DOHH2 (cell line): ENCODE measurements around the gene MRPL54.

Experiments
- CTCF ChIP-seq: fragments of 200-600 bp; sonication (generic); IDR thresholded peaks from one replicate; pipeline ENCODE4 v1.5.1; 2014; ENCODE audit warnings: antibody characterized with exemption, mild to moderate bottlenecking, low read depth, low read length; ENCODE audit not compliant: poor library complexity, severe bottlenecking
- EZH2phosphoT487 ChIP-seq: fragments of 200-600 bp; sonication (generic); IDR thresholded peaks from 2 replicates; pipeline ENCODE4 v1.6.1; 2017; ENCODE audit warnings: borderline replicate concordance, mild to moderate bottlenecking, antibody characterized with exemption, low read length, moderate library complexity, mixed read lengths

GRCh38 chr19:3716147-3716668, 46.3 kb upstream of the MRPL54 start:
- TF ChIP-seq EZH2phosphoT487 (no peak), CTCF (no peak)
